K562 (cell line): ENCODE data around the gene CNRIP1. TPM values are rescaled to one million over a fixed set of nuclear protein-coding genes. Genes with fewer than 3 reads are reported as not detected.
A peak's percentile ranks its signal among the peaks of the same experiment; 100 is the strongest.

ENCODE experiments used
- CREB1 ChIP-seq, 2 experiments: sonication (generic) in 1 of 2; formaldehyde crosslinking in 1 of 2; IDR thresholded peaks; 2 replicates each; pipeline versions ENCODE4 v1.6.1 to v1.8.0; 2012 to 2022; ENCODE audit warnings: inconsistent platforms in 1 of 2, mild to moderate bottlenecking in 1 of 2, missing genetic modification reagents in 1 of 2, moderate library complexity in 1 of 2
- CREM ChIP-seq: IDR thresholded peaks from 2 replicates; pipeline ENCODE4 v1.6.1; 2014; ENCODE audit warnings: antibody characterized with exemption, low read depth
- CTBP1 ChIP-seq: fragments of 450-650 bp; IDR thresholded peaks from 2 replicates; pipeline ENCODE4 v1.6.1; 2016; ENCODE audit warnings: borderline replicate concordance
- HDGF ChIP-seq: fragments of 450-650 bp; IDR thresholded peaks from 2 replicates; pipeline ENCODE4 v1.6.1; 2016
- MYNN ChIP-seq, 2 experiments: sonication (generic); formaldehyde crosslinking in 1 of 2; IDR thresholded peaks; 2 replicates each; pipeline versions ENCODE4 v1.5.0 to v1.6.1; 2016 to 2020; ENCODE audit warnings: antibody characterized with exemption in 1 of 2, missing genetic modification reagents in 1 of 2
- RCOR1 ChIP-seq, 2 experiments: IDR thresholded peaks; 2 replicates each; pipeline ENCODE4 v1.6.1; 2012; ENCODE audit warnings: low read depth in 2 of 2, low read length in 2 of 2, borderline replicate concordance in 1 of 2, improper control_type of control experiment in 1 of 2
- polyA plus RNA-seq, 8 experiments: library from polyadenylated mRNA; depleted of rRNA in 4 of 8; stranded (reverse) in 5 of 8; unstranded in 3 of 8; fragments of >200 nt; fragmentation: Nextera tagmentation in 2 of 8; fragmentation: Illumina TruSeq in 1 of 8; extraction: Ambion mirVana in 2 of 8; extraction: Trizol in 1 of 8; gene quantifications; 2 replicates each; pipeline versions ENCODE4 v1.2.1 to v1.2.3, GENCODE V29; 2011 to 2014; ENCODE audit warnings: inconsistent platforms in 1 of 8, missing spikeins in 1 of 8
- total RNA-seq, 7 experiments: library from RNA; depleted of rRNA in 6 of 7; stranded (reverse); fragments of >200 nt in 6 of 7; fragmentation: Illumina TruSeq in 2 of 7; extraction: Trizol in 2 of 7; gene quantifications; 2 replicates each; pipeline versions ENCODE4 v1.2.1 to v1.2.3, GENCODE V29; 2011 to 2021; ENCODE audit warnings: low replicate concordance in 1 of 7
- TF ChIP-seq, protein P1 (sequence below), 2 experiments: fragments of 450-650 bp; formaldehyde crosslinking in 1 of 2; IDR thresholded peaks; 2 replicates each; pipeline versions ENCODE4 v1.4.0 to v1.6.1; 2014 to 2020; ENCODE audit warnings: mild to moderate bottlenecking in 2 of 2, borderline replicate concordance in 1 of 2, low read depth in 1 of 2
- TF ChIP-seq, protein P2 (sequence below): sonication (generic); formaldehyde crosslinking; IDR thresholded peaks from 2 replicates; pipeline ENCODE4 v1.8.1; 2023; ENCODE audit warnings: mild to moderate bottlenecking, missing genetic modification reagents
- TF ChIP-seq, protein P3 (sequence below), 3 experiments: IDR thresholded peaks in 2 of 3; conservative IDR thresholded peaks in 1 of 3; 2 replicates each; pipeline ENCODE4 v1.5.1; 2011 to 2012; ENCODE audit warnings: low read length in 3 of 3, mild to moderate bottlenecking in 3 of 3, control low read depth in 2 of 3, improper control_type of control experiment in 1 of 3, inconsistent platforms in 1 of 3, low read depth in 1 of 3, mixed read lengths in 1 of 3, moderate library complexity in 1 of 3; ENCODE audit not compliant: insufficient read depth in 2 of 3
- TF ChIP-seq, protein P4 (sequence below), 2 experiments: fragments of 450-650 bp; conservative IDR thresholded peaks; 2 replicates each; pipeline ENCODE4 v1.6.1; 2017; ENCODE audit warnings: mild to moderate bottlenecking in 2 of 2, moderate library complexity in 2 of 2

The CNRIP1 gene
- total and polyA plus RNA-seq, 9 of the 15 experiments (the other 6 are each of a cell fraction or from before 2014, with no cell fraction given), result 0.59 to 2.1 (median 1.5) TPM

DNA sequence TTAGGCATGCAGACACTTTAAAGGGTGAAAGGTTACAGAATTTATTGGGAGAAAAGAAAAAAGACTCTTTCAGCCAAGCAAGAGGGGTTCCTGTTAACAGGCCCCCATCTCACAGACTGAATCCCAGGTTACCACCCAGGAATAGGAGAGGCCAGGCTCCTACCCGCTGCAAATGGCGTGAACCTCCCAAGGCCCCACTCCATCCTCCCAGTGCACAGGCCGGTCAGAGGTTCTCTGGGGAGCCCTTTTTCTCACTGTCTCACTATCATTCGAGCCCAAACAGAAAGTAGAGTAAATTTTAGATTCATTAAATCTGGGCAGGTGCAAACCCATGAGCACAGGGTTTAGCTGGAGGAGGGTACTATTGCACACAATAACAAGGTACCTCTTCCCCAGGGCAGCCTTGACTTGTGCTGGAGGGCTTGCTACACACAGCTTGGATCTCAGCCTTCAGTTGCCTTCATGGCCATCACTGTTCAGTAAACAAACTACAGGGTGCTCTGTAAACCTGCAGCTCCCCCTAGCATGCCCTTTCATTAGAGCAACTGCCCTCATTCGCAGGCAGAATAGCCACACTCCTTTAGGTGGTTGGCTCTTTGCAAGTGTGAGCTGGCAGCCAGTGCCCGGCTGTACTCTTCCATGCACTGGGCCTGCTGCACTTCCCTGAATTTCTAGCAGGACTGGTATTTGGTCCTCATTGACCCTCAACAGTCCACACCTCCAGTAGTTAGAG, 38.0 kb upstream of the CNRIP1 start (continued):
- TF ChIP-seq CREB1 (IDR thresholded peaks at IDR 0.05), result no peak
- peak; percentile 26; the same call in 1 of the 2 replicates for TF ChIP-seq CREB1 (CRISPR knock-in tag; IDR thresholded peaks at IDR 0.05)
- 0 out of 2 replicates have a peak, but pooled peaks have one; percentile 23 for TF ChIP-seq CREM
- TF ChIP-seq RCOR1 (IDR thresholded peaks at IDR 0.05; ENCODE audit: borderline replicate concordance in 1 of 2, low read depth in 2 of 2, low read length in 2 of 2), result peak in 1 of 2 experiments; percentile 57; a peak in 2 of 4 replicates
- no peak for TF ChIP-seq HDGF
- TF ChIP-seq, protein P1, sequence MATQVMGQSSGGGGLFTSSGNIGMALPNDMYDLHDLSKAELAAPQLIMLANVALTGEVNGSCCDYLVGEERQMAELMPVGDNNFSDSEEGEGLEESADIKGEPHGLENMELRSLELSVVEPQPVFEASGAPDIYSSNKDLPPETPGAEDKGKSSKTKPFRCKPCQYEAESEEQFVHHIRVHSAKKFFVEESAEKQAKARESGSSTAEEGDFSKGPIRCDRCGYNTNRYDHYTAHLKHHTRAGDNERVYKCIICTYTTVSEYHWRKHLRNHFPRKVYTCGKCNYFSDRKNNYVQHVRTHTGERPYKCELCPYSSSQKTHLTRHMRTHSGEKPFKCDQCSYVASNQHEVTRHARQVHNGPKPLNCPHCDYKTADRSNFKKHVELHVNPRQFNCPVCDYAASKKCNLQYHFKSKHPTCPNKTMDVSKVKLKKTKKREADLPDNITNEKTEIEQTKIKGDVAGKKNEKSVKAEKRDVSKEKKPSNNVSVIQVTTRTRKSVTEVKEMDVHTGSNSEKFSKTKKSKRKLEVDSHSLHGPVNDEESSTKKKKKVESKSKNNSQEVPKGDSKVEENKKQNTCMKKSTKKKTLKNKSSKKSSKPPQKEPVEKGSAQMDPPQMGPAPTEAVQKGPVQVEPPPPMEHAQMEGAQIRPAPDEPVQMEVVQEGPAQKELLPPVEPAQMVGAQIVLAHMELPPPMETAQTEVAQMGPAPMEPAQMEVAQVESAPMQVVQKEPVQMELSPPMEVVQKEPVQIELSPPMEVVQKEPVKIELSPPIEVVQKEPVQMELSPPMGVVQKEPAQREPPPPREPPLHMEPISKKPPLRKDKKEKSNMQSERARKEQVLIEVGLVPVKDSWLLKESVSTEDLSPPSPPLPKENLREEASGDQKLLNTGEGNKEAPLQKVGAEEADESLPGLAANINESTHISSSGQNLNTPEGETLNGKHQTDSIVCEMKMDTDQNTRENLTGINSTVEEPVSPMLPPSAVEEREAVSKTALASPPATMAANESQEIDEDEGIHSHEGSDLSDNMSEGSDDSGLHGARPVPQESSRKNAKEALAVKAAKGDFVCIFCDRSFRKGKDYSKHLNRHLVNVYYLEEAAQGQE (IDR thresholded peaks at IDR 0.05; ENCODE audit: borderline replicate concordance), result peak; percentile 68; the same call in 1 of the 2 replicates
- TF ChIP-seq, protein P1 (CRISPR knock-in tag; IDR thresholded peaks at IDR 0.05; ENCODE audit: low read depth), result no peak
- TF ChIP-seq CTBP1, result peak; percentile 45; the same call in 1 of the 2 replicates
- TF ChIP-seq, protein P2, sequence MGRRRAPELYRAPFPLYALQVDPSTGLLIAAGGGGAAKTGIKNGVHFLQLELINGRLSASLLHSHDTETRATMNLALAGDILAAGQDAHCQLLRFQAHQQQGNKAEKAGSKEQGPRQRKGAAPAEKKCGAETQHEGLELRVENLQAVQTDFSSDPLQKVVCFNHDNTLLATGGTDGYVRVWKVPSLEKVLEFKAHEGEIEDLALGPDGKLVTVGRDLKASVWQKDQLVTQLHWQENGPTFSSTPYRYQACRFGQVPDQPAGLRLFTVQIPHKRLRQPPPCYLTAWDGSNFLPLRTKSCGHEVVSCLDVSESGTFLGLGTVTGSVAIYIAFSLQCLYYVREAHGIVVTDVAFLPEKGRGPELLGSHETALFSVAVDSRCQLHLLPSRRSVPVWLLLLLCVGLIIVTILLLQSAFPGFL, result 0 out of 2 replicates have a peak, but pooled peaks have one; percentile 43
- peak; percentile 29; the same call in 1 of the 2 replicates for TF ChIP-seq MYNN (IDR thresholded peaks at IDR 0.05)
- no peak for TF ChIP-seq MYNN (CRISPR knock-in tag; IDR thresholded peaks at IDR 0.05)
- TF ChIP-seq, protein P3, sequence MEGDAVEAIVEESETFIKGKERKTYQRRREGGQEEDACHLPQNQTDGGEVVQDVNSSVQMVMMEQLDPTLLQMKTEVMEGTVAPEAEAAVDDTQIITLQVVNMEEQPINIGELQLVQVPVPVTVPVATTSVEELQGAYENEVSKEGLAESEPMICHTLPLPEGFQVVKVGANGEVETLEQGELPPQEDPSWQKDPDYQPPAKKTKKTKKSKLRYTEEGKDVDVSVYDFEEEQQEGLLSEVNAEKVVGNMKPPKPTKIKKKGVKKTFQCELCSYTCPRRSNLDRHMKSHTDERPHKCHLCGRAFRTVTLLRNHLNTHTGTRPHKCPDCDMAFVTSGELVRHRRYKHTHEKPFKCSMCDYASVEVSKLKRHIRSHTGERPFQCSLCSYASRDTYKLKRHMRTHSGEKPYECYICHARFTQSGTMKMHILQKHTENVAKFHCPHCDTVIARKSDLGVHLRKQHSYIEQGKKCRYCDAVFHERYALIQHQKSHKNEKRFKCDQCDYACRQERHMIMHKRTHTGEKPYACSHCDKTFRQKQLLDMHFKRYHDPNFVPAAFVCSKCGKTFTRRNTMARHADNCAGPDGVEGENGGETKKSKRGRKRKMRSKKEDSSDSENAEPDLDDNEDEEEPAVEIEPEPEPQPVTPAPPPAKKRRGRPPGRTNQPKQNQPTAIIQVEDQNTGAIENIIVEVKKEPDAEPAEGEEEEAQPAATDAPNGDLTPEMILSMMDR (IDR thresholded peaks at IDR 0.05 in 2 of 3, conservative IDR thresholded peaks at IDR 0.05 in 1 of 3; ENCODE audit: insufficient read depth in 2 of 3, low read depth in 1 of 3, low read length in 3 of 3), result peak; percentile 77 to 89 (median 82)
- TF ChIP-seq, protein P4, sequence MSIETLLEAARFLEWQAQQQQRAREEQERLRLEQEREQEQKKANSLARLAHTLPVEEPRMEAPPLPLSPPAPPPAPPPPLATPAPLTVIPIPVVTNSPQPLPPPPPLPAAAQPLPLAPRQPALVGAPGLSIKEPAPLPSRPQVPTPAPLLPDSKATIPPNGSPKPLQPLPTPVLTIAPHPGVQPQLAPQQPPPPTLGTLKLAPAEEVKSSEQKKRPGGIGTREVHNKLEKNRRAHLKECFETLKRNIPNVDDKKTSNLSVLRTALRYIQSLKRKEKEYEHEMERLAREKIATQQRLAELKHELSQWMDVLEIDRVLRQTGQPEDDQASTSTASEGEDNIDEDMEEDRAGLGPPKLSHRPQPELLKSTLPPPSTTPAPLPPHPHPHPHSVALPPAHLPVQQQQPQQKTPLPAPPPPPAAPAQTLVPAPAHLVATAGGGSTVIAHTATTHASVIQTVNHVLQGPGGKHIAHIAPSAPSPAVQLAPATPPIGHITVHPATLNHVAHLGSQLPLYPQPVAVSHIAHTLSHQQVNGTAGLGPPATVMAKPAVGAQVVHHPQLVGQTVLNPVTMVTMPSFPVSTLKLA (conservative IDR thresholded peaks at IDR 0.05), result 0 out of 4 replicates have a peak, but pooled peaks of 1 of the 2 experiments have one; percentile 18
